ENCODE measurements around the gene INPP5F. TPM values are rescaled to one million over a fixed set of nuclear protein-coding genes. Genes with fewer than 3 reads are reported as not detected.

The INPP5F gene
- total and polyA plus RNA-seq, 8 donors, result 4.6 to 25.7 (median 16.4) TPM

DNA sequence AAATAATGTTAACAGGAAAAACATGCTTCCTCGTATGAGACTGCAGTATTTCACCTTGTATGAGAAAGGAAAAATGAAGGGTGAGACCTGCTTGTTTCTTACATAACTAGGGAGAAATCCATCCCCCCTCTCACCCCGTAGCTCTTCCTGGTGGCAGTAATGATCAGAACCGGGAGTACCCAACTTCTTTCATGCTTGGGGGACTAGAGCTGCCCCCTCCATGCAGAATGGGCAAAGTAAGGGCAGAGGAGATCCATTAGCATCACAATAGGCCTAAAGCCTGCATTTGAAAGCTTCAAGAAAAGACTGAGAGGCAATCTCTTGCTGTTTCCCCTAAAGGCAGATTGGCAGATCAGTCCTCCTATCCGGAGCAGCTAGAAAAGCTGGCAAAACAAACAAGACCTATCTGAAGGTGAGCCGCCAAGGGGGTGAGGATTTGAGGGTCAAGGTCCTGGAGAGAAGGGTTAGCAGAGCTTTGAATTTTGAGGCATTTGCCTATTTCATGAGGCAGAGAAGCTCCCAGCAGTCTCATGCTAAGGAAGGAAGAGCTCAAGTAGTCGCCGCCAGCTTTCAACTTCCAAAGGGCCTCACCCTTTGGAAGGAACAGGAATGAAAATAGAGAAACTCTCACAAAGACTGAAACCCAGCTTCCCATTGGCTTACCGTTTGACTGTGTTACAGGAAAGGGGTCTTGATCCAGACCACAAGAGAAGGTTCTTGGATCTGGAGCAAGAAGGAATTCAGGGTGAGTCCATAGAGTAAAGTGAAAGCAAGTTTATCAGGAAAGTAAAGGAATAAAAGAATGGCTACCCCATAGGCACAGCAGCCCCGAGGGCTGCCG, 38.4 kb upstream of the INPP5F start:
- Histone ChIP-seq H3K9me3 (no peaks in the 10 kb centered on the region), H3K27me3 (no peaks in the 10 kb centered on the region), H3K4me3 (no peak overlapping the region), H3K27ac (peak overlapping the region in 3 of 5 donors; percentile 29 to 64 (median 56)), H3K36me3 (no peaks in the 10 kb centered on the region), H3K4me1 (peaks cover 0 to 21% (median 6%) of the 10 kb centered on the region in 4 donors)
- DNase-seq, result peak in 1 of 2 donors; percentile 47
- intact Hi-C loops (cut with DNase I; ENCODE audit: low total_unique reads), result no loop called here
- TF ChIP-seq EP300 (IDR thresholded peaks at IDR 0.05) (no peak), POLR2A (IDR thresholded peaks at IDR 0.05) (no peak), POLR2AphosphoS5 (IDR thresholded peaks at IDR 0.05) (no peak)
- TF ChIP-seq, protein P1, sequence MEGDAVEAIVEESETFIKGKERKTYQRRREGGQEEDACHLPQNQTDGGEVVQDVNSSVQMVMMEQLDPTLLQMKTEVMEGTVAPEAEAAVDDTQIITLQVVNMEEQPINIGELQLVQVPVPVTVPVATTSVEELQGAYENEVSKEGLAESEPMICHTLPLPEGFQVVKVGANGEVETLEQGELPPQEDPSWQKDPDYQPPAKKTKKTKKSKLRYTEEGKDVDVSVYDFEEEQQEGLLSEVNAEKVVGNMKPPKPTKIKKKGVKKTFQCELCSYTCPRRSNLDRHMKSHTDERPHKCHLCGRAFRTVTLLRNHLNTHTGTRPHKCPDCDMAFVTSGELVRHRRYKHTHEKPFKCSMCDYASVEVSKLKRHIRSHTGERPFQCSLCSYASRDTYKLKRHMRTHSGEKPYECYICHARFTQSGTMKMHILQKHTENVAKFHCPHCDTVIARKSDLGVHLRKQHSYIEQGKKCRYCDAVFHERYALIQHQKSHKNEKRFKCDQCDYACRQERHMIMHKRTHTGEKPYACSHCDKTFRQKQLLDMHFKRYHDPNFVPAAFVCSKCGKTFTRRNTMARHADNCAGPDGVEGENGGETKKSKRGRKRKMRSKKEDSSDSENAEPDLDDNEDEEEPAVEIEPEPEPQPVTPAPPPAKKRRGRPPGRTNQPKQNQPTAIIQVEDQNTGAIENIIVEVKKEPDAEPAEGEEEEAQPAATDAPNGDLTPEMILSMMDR (IDR thresholded peaks at IDR 0.05), result no peak
- 51 to 61% (median 55%) methylated on average over 10 of the region's 10 CpGs for WGBS, 5 donors

DNA sequence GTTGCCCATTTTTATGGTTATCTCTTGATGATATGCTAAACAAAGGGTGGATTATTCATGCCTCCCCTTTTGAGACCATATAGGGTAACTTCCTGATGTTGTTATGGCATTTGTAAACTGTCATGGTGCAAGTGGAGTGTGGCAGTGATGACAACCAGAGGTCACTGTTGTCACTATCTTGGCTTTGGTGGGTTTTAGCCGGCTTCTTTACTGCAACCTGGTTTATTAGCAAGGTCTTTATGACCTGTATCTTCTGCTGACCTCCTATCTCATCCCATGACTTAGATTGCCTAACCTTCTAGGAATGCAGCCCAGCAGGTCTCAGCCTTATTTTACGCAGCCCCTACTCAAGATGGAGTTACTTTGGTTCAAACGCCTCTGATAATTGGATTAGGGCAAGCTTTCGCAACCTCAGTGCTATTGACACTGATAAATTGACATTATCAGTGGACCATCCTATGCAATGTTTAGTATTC, 37.8 kb upstream of the INPP5F start:
- DNase-seq, result no peak
- Histone ChIP-seq H3K4me1 (peaks cover 0 to 20% (median 6%) of the 10 kb centered on the region in 4 donors), H3K9me3 (no peaks in the 10 kb centered on the region), H3K36me3 (no peaks in the 10 kb centered on the region), H3K4me3 (no peak overlapping the region), H3K27ac (no peak overlapping the region), H3K27me3 (no peaks in the 10 kb centered on the region)
- WGBS, 5 donors, result 67 to 86% (median 85%) methylated on average over 4 of the region's 4 CpGs
- TF ChIP-seq, protein P1 (IDR thresholded peaks at IDR 0.05), result no peak
- TF ChIP-seq POLR2AphosphoS5 (IDR thresholded peaks at IDR 0.05), result no peak
- TF ChIP-seq POLR2A (IDR thresholded peaks at IDR 0.05), result no peak
- intact Hi-C loops (cut with DNase I; ENCODE audit: low total_unique reads), result no loop called here

DNA sequence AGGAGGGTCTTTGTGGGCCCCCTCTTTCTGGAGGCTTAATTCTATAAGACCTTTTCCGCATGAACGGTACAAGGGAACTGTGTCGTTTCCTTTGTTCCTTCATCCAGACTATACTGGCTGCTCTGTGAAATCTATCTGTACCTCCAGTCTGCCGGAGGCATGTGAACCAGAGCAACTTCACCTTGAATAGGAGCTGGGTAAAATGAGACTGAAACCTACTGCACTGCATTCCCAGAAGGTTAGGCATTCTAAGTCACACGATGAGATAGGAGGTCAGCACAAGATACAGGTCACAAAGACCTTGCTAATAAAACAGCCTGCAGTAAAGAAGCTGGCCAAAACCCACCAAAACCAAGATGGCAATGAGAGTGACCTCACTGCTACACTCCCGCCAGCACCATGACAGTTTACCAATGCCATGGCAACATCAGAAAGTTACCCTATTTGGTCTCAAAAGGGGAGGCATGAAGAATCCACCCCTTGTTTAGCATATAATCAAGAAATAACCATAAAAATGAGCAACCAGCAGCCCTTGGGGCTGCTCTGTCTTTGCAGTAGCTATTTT, 36.8 kb upstream of the INPP5F start:
- no peaks in the 10 kb centered on the region for H3K9me3 ChIP-seq
- H3K27me3 ChIP-seq, result no peaks in the 10 kb centered on the region
- H3K36me3 ChIP-seq, result no peaks in the 10 kb centered on the region
- no peak overlapping the region for H3K27ac ChIP-seq
- DNase-seq, result no peak
- H3K4me3 ChIP-seq, result no peak overlapping the region
- H3K4me1 ChIP-seq, result peaks cover 0 to 20% (median 6%) of the 10 kb centered on the region in 4 donors
- no peak for TF ChIP-seq POLR2AphosphoS5 (IDR thresholded peaks at IDR 0.05)
- TF ChIP-seq, protein P1 (IDR thresholded peaks at IDR 0.05), result no peak
- TF ChIP-seq POLR2A (IDR thresholded peaks at IDR 0.05), result no peak
- no peak for TF ChIP-seq EP300 (IDR thresholded peaks at IDR 0.05)
- intact Hi-C loops (cut with DNase I; ENCODE audit: low total_unique reads), result no loop called here
- WGBS, 5 donors, result 81 to 90% (median 86%) methylated on average over 6 of the region's 6 CpGs

DNA sequence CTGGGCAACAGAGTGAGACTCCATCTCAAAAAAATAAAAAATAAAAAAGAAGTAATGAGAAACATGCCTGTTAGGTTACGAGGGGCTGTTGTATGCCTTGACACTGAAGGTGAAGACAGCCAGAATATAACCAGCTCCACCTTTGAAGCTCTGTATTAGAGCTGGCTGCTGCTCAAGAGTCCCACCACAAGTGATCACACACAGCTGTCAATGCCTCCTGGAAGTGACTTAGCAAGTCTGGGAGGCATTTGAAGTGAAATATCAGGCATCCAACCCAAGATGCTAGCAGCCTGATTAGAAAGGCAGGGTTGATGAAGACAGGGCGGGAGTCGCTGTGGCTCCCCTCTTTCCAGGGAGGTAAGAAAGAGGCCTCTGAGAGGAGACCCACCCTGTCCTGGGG, 34.1 kb upstream of the INPP5F start:
- Histone ChIP-seq H3K4me1 (peaks cover 0 to 13% (median 3%) of the 10 kb centered on the region in 4 donors), H3K36me3 (no peaks in the 10 kb centered on the region), H3K27me3 (peaks cover 0 to 10% (median 0%) of the 10 kb centered on the region in 3 donors), H3K4me3 (no peak overlapping the region), H3K9me3 (no peaks in the 10 kb centered on the region), H3K27ac (no peak overlapping the region)
- TF ChIP-seq, protein P1 (IDR thresholded peaks at IDR 0.05), result no peak
- TF ChIP-seq EP300 (IDR thresholded peaks at IDR 0.05) (no peak), POLR2AphosphoS5 (IDR thresholded peaks at IDR 0.05) (no peak), POLR2A (IDR thresholded peaks at IDR 0.05) (no peak)
- 88 to 100% (median 93%) methylated on average over 3 of the region's 3 CpGs for whole genome bisulfite sequencing, 5 donors
- no peak for DNase-seq
- intact Hi-C loops (cut with DNase I; ENCODE audit: low total_unique reads), result no loop called here

Measured in stomach (tissue), 9 donors.